NCI-H1417 (cell line): Measurements from ENCODE around the gene CTSD.

Experiments
- DNase-seq, 3 experiments: peaks; one replicate each; lab custom pipeline; 2025; lab: John Stamatoyannopoulos, UW

Gene CTSD

GRCh38 chr11:1744891-1745700 lies 18.6 kb downstream of the CTSD start:
- DNase-seq: no peak

GRCh38 chr11:1744137-1744886 lies 19.4 kb downstream of the CTSD start:
- no peak for DNase-seq

- DNase-seq: no peak
Observed at GRCh38 chr11:1743585-1744136, 20.1 kb downstream of the CTSD start.

GRCh38 chr11:1742869-1743584 lies 20.7 kb downstream of the CTSD start:
- no peak for DNase-seq

- DNase-seq: no peak
Observed at GRCh38 chr11:1742371-1742770, 21.4 kb downstream of the CTSD start.

- DNase-seq: no peak
Observed at GRCh38 chr11:1741741-1742140, 22.0 kb downstream of the CTSD start.

GRCh38 chr11:1740786-1741530 lies 22.8 kb downstream of the CTSD start:
- no peak for DNase-seq

GRCh38 chr11:1739576-1739975 lies 24.2 kb downstream of the CTSD start:
- DNase-seq: no peak

GRCh38 chr11:1738380-1738779 lies 25.3 kb downstream of the CTSD start:
- DNase-seq: no peak

GRCh38 chr11:1737080-1737757 lies 26.5 kb downstream of the CTSD start:
- DNase-seq: no peak

- DNase-seq: no peak
Observed at GRCh38 chr11:1736447-1736992, 27.2 kb downstream of the CTSD start.

- no peak for DNase-seq
Observed at GRCh38 chr11:1735271-1735670, 28.5 kb downstream of the CTSD start.

GRCh38 chr11:1734641-1735081 lies 29.1 kb downstream of the CTSD start:
- no peak for DNase-seq

- DNase-seq: no peak
Observed at GRCh38 chr11:1733716-1734640, 29.7 kb downstream of the CTSD start.

- DNase-seq: no peak
Observed at GRCh38 chr11:1733009-1733715, 30.6 kb downstream of the CTSD start.

GRCh38 chr11:1732418-1733008 lies 31.2 kb downstream of the CTSD start:
- no peak for DNase-seq

- DNase-seq: no peak
Observed at GRCh38 chr11:1731451-1732059, 32.2 kb downstream of the CTSD start.

GRCh38 chr11:1730059-1730629 lies 33.6 kb downstream of the CTSD start:
- DNase-seq: no peak
